T47D (cell line): ENCODE data around the gene HMSD.
A peak's percentile ranks its signal among the peaks of the same experiment; 100 is the strongest.

Experiments
- DNase-seq, 2 experiments: peaks; one replicate each; pipeline versions ENCODE4 v3.0.0 to v3.0.0-alpha.2; 2011 to 2012; ENCODE audit warnings: low read depth in 1 of 2, low spot score in 1 of 2
- JUND ChIP-seq: IDR thresholded peaks from 2 replicates; pipeline ENCODE4 v1.6.1; 2012; ENCODE audit warnings: low read depth
- in situ Hi-C: cut with HindIII; loops from 2 replicates; pipeline ENCODE4 v1.10.0; 2016; ENCODE audit warnings: low sequenced_read_pairs, low pct_unique_long_range_greater_than_20kb

HMSD gene

GRCh38 chr18:63980896-63981460 is 31.9 kb downstream of the HMSD start:
- no peak for TF ChIP-seq JUND
- no peak for DNase-seq
- in situ Hi-C loops, result no loop called here

- no peak for TF ChIP-seq JUND
- DNase-seq, result no peak
- in situ Hi-C loops, result no loop called here
These were observed 32.6 kb downstream of the HMSD start for GRCh38 chr18:63981719-63982118.

- no peak for DNase-seq
- no peak for TF ChIP-seq JUND
- in situ Hi-C loops, result no loop called here
These were observed 33.3 kb downstream of the HMSD start for GRCh38 chr18:63982361-63982760.

GRCh38 chr18:63986885-63987284 is 37.8 kb downstream of the HMSD start:
- DNase-seq, result no peak
- TF ChIP-seq JUND, result no peak
- in situ Hi-C loops, result no loop called here

- no peak for TF ChIP-seq JUND
These were observed 38.6 kb downstream of the HMSD start for GRCh38 chr18:63987743-63988142.

DNA sequence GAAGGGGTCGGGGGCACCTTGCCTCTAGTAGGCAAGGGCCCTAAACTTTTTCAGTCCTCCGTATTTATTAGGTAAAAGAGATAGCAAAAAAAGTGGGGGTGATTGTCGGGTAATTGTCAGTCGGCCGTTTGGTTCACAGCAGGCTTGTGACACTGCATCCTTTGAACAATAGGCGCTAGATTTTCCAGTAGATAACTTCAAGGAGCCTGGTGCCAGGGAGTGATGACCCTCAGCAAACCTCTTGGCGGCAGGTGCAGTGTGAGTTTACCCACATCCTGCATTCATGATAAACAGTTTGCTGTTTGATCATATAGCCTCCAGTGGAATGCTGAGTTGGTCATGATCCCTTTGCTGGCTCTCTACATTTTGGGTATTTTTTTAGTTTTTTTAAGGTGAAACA is 43.6 kb downstream of the HMSD start:
- in situ Hi-C loops, result no loop called here
- no peak for DNase-seq
- no peak for TF ChIP-seq JUND

More at GRCh38 chr18:63987743-63988142, 38.6 kb downstream of the HMSD start:
- in situ Hi-C loops, result no loop called here
- DNase-seq, result no peak

DNA sequence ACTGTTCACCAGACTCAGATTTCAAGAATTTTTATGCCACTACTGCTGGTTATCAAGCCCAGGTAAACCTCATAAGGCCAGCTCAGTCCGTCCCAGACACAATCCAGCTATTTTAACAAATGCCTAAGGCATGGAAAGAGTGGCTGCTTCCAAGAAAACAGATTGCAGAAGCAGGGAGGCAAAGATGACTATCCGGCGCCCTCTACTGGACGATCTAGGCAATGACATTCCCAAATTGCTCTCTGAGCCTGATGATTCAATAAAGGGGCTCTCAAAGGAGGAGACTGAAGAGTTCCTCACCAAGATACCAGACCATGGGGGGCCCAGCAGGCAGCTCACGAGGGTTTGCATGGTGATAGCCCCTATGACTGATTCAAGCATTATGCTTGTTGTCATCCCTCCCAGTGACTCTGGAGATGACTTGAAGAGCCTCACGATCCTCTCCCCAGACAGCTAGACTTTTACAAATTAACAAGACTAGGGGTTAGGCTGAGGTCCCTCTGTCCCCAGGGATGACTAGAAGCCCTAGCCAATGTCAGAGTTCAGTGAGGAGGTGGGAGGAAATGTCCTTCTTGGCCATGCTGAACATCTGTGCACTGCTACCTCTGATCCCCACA is 45.8 kb downstream of the HMSD start:
- peak; percentile 22 to 66 for DNase-seq

GRCh38 chr18:63997041-63997440 is 47.9 kb downstream of the HMSD start:
- DNase-seq, result no peak
- no peak for TF ChIP-seq JUND
- in situ Hi-C loops, result no loop called here

More for the DNA sequence above, 45.8 kb downstream of the HMSD start:
- no peak for TF ChIP-seq JUND
- in situ Hi-C loops, result no loop called here

DNA sequence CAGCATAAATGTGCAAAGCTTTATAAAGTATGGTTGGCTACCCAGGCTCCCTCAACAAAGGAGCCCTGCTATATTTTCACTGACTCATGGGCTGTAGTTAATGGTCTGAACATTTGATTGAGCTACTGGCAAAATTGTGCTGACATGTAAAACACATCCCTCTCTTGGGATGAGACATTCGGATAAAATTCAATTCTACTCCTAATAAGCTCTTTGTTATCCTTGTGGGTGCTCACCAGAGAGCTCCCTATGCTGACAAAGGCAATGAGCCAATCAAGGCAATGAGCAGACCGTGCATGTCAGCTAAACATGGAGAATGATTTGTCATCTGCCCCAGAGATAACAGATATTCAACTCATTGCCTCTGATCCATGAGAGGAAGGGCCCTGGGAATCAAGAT is 48.5 kb downstream of the HMSD start:
- no peak for DNase-seq
- in situ Hi-C loops, result no loop called here

GRCh38 chr18:63999871-64000270 is 50.8 kb downstream of the HMSD start:
- no peak for DNase-seq
- in situ Hi-C loops, result no loop called here
- no peak for TF ChIP-seq JUND

More for the DNA sequence above, 48.5 kb downstream of the HMSD start:
- no peak for TF ChIP-seq JUND

DNA sequence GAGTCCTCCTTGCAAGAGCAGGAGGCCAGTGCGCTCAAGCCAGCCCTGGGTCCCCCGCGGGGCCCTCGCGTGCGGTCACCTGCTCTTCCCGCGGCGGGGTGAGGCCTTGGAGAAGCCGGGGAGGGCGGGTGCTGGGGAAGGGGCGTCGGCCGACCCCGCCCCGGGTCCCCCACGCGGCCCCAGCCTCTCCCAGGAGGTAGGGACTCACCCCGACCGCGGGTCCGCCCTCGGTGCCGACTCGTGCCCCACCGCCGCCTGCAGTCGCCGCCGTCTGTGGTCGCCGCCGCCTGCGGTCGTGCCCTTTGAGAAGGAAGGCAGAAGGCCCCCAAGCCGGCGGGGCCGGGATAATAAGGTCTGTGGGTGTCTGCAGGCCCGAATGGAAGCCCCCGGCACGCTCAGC is 53.5 kb downstream of the HMSD start:
- TF ChIP-seq JUND, result no peak
- no peak for DNase-seq

DNA sequence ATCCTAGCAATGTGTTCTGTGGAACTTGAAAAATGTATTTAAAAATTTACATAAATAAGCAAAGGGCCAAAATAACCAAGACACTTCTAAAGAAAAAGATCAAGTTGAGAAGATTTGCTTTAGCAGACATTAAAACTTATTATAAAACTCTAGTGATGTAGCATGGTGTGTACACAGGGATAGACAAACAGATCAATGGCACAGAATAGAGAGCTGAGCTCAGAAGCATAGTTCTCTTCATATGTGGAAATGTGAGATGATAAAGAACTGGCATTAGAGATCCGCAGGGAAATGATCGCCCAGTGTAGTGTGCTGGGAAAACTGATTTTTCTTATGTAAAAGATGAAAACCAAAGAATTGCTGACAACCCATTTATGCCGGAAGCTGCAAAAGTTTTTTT is 60.2 kb downstream of the HMSD start:
- in situ Hi-C loops, result no loop called here
- no peak for TF ChIP-seq JUND
- no peak for DNase-seq

More for the DNA sequence above, 53.5 kb downstream of the HMSD start:
- in situ Hi-C loops, result no loop called here
